ENCODE measurements around the gene BRIP1. TPM values are rescaled to one million over a fixed set of nuclear protein-coding genes. Genes with fewer than 3 reads are reported as not detected.
A peak's percentile ranks its signal among the peaks of the same experiment; 100 is the strongest.

BRIP1 gene
- polyA plus RNA-seq, 2 of the 4 experiments (the other 2 are of a cell fraction) = 8.0 to 11.5 TPM

DNA sequence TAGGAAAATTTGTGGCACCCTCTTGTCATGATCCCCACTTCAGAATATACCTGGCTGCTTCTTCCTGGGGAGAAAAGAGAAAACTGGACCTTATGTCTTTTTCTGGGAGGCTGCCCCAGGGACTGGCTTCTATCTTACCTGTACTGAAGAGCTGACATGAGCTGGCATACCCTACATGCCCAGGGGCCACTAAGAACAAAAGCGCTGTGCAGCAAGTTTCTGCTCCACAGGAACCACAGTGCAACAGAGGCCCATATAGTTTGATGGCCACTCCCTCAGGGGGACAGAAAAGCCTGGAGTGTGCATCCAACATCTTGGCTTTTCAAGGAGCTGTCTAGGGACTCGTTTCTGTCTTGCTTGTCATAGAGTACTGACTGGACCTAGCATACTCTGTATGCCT, 175.6 kb downstream of the BRIP1 start:
- DNase-seq (ENCODE audit: low read depth in 1 of 2, low spot score in 1 of 2) = no peak
- Histone ChIP-seq H3K4me2 (no peak overlapping the region), H3K4me3 (no peak overlapping the region), H3K4me1 (no peaks in the 10 kb centered on the region), H3K27ac (no peak overlapping the region), H3K9me3 (no peaks in the 10 kb centered on the region)
- ChIA-PET POLR2A (no interaction called here), CTCF (interaction anchor here (1.0 to 1.1 kb wide), 2 partner anchors 112 to 275 kb away, joined by 3 to 5 read pairs; no protein-coding TSS in a partner anchor)
- ATAC-seq = no peak
- TF ChIP-seq EHMT2 (IDR thresholded peaks at IDR 0.05; ENCODE audit: low read depth) = no peak
- TF ChIP-seq HDAC2 (IDR thresholded peaks at IDR 0.05) = no peak
- TF ChIP-seq EP300 (IDR thresholded peaks at IDR 0.05) = no peak
- TF ChIP-seq CHD4 (IDR thresholded peaks at IDR 0.05; ENCODE audit: borderline replicate concordance) = no peak
- TF ChIP-seq RCOR1 (IDR thresholded peaks at IDR 0.05; ENCODE audit: low read depth, low read length) = no peak
- no peak for TF ChIP-seq SREBF2 (IDR thresholded peaks at IDR 0.05)
- TF ChIP-seq RAD21 (conservative IDR thresholded peaks at IDR 0.05 in 1 of 2, IDR thresholded peaks at IDR 0.05 in 1 of 2) = no peak
- no peak for TF ChIP-seq GATA3 (IDR thresholded peaks at IDR 0.05; ENCODE audit: borderline replicate concordance)
- no peak for TF ChIP-seq HOXB5 (CRISPR knock-in tag; IDR thresholded peaks at IDR 0.05)
- no peak for TF ChIP-seq RNF2 (IDR thresholded peaks at IDR 0.05; ENCODE audit: borderline replicate concordance, low read depth)
- TF ChIP-seq SMC3 (IDR thresholded peaks at IDR 0.05) = no peak
- TF ChIP-seq PHF8 (IDR thresholded peaks at IDR 0.05; ENCODE audit: borderline replicate concordance, low read depth) = no peak
- TF ChIP-seq, protein P1, sequence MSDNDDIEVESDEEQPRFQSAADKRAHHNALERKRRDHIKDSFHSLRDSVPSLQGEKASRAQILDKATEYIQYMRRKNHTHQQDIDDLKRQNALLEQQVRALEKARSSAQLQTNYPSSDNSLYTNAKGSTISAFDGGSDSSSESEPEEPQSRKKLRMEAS (IDR thresholded peaks at IDR 0.05) = no peak
- TF ChIP-seq HOXB13 (CRISPR knock-in tag; IDR thresholded peaks at IDR 0.05; ENCODE audit: low read depth) = no peak
- TF ChIP-seq, protein P2, sequence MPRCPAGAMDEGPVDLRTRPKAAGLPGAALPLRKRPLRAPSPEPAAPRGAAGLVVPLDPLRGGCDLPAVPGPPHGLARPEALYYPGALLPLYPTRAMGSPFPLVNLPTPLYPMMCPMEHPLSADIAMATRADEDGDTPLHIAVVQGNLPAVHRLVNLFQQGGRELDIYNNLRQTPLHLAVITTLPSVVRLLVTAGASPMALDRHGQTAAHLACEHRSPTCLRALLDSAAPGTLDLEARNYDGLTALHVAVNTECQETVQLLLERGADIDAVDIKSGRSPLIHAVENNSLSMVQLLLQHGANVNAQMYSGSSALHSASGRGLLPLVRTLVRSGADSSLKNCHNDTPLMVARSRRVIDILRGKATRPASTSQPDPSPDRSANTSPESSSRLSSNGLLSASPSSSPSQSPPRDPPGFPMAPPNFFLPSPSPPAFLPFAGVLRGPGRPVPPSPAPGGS (IDR thresholded peaks at IDR 0.05) = no peak
- no peak for TF ChIP-seq TFCP2L1 (CRISPR knock-in tag; IDR thresholded peaks at IDR 0.05)
- TF ChIP-seq KDM1A (IDR thresholded peaks at IDR 0.05; ENCODE audit: low read depth) = no peak
- TF ChIP-seq NFE2L2 (conservative IDR thresholded peaks at IDR 0.05; ENCODE audit: low read length) = no peak
- 78% methylated on average over 2 of the region's 2 CpGs for WGBS (ENCODE audit: missing lambda C conversion rate)
- FAIRE-seq = no peak

DNA sequence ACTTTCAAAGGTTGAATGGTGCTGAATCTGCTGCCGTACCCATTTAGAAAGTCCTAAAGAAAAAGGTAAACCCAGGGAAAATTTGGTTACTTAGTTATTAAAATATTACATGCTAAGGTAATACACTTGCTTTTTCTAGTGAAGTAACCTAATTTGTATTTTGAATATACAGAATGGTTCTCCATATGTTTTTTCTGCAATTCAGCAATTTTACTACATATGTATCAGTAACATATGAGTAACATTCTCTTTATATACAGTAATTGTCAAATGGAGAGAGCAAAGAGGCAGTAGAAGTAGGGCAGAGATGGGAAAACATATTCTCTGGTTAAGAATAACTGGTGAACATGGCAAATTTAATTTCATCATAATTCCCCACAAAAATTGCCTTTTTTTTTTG, 177.2 kb downstream of the BRIP1 start:
- ATAC-seq = no peak
- ChIA-PET POLR2A (no interaction called here), CTCF (no interaction called here)
- no peak overlapping the region for H3K4me2 ChIP-seq
- peak; percentile 96 for TF ChIP-seq MAFK (IDR thresholded peaks at IDR 0.05; ENCODE audit: partially characterized antibody)
- no peak for TF ChIP-seq SREBF2 (IDR thresholded peaks at IDR 0.05)
- no peak for TF ChIP-seq JUNB (IDR thresholded peaks at IDR 0.05)
- no peak for DNase-seq (ENCODE audit: low read depth in 1 of 2, low spot score in 1 of 2)
- H3K4me3 ChIP-seq = no peak overlapping the region
- WGBS (ENCODE audit: missing lambda C conversion rate) = 98% methylated on average over 1 of the region's 1 CpG
- no peaks in the 10 kb centered on the region for H3K4me1 ChIP-seq
- FAIRE-seq = no peak
- H3K27ac ChIP-seq = no peak overlapping the region
- no peaks in the 10 kb centered on the region for H3K9me3 ChIP-seq

DNA sequence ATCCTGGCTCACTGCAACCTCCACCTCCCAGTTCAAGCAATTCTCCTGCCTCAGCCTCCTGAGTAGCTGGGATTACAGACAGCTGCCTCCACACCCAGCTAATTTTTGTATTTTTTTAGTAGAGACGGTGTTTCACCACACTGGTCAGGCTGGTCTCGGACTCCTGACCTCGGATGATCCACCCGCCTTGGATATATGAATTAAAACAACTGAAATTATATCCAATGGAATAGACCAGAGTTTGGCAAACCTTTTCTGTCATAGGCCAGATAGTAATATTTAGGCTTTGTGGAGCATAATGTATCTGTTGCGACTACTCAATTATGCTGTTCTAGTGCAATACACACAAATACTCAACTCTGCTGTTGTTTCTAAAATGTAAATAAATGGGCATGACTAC, 178.5 kb downstream of the BRIP1 start:
- TF ChIP-seq MYC (IDR thresholded peaks at IDR 0.05; ENCODE audit: borderline replicate concordance, low read length) (no peak), ESRRA (IDR thresholded peaks at IDR 0.05; ENCODE audit: borderline replicate concordance, low read length) (no peak), HOXB13 (CRISPR knock-in tag; IDR thresholded peaks at IDR 0.05; ENCODE audit: low read depth) (no peak)
- TF ChIP-seq, protein P3, sequence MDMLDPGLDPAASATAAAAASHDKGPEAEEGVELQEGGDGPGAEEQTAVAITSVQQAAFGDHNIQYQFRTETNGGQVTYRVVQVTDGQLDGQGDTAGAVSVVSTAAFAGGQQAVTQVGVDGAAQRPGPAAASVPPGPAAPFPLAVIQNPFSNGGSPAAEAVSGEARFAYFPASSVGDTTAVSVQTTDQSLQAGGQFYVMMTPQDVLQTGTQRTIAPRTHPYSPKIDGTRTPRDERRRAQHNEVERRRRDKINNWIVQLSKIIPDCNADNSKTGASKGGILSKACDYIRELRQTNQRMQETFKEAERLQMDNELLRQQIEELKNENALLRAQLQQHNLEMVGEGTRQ (IDR thresholded peaks at IDR 0.05) = no peak
- Histone ChIP-seq H3K4me3 (no peak overlapping the region), H3K4me1 (no peaks in the 10 kb centered on the region), H3K4me2 (no peak overlapping the region), H3K9me3 (no peaks in the 10 kb centered on the region), H3K27ac (no peak overlapping the region)
- 96% methylated on average over 5 of the region's 5 CpGs for WGBS (ENCODE audit: missing lambda C conversion rate)
- no peak for FAIRE-seq
- no peak for DNase-seq (ENCODE audit: low read depth in 1 of 2, low spot score in 1 of 2)
- POLR2A ChIA-PET = no interaction called here
- ATAC-seq = no peak
- CTCF ChIA-PET = interaction anchor here (1.3 kb wide), 1 partner anchor 12 kb away, joined by 3 read pairs; no protein-coding TSS in a partner anchor
